HG02981 (cell line): ENCODE results near the gene TOB2.
A peak's percentile ranks its signal among the peaks of the same experiment; 100 is the strongest.
"Not testable (repeated sequence)": the region's sequence is repeated elsewhere in the genome, so short reads cannot be mapped to it uniquely, and the experiment has no call there.

Experiments used
- ATAC-seq: cut with Tn5 transposase; IDR thresholded peaks from one replicate; pipeline ENCODE4 v1.9.1; 2021; ENCODE audit warnings: mild to moderate bottlenecking, moderate library complexity; ENCODE audit not compliant: unreplicated experiment

The TOB2 gene

GRCh38 chr22:41431656-41432055, 14.9 kb downstream of the TOB2 start:
- ATAC-seq, result no peak

- no peak for ATAC-seq
Measured at GRCh38 chr22:41429951-41430332, 16.7 kb downstream of the TOB2 start.

- ATAC-seq, result no peak
Measured at GRCh38 chr22:41429232-41429950, 17.2 kb downstream of the TOB2 start.

GRCh38 chr22:41425660-41426365, 20.8 kb downstream of the TOB2 start:
- no peak for ATAC-seq

GRCh38 chr22:41418717-41419116, 27.9 kb downstream of the TOB2 start:
- no peak for ATAC-seq

GRCh38 chr22:41417622-41418390, 28.8 kb downstream of the TOB2 start:
- ATAC-seq, result no peak

GRCh38 chr22:41415554-41415953, 31.0 kb downstream of the TOB2 start:
- no peak for ATAC-seq

GRCh38 chr22:41411021-41411851, 35.4 kb downstream of the TOB2 start:
- ATAC-seq, result no peak

GRCh38 chr22:41410311-41410751, 36.3 kb downstream of the TOB2 start:
- no peak for ATAC-seq

- no peak for ATAC-seq
Measured at GRCh38 chr22:41408665-41409064, 37.9 kb downstream of the TOB2 start.

GRCh38 chr22:41407433-41407832, 39.2 kb downstream of the TOB2 start:
- ATAC-seq, result no peak

GRCh38 chr22:41406410-41406809, 40.2 kb downstream of the TOB2 start:
- no peak for ATAC-seq

- no peak for ATAC-seq
Measured at GRCh38 chr22:41405588-41405987, 41.0 kb downstream of the TOB2 start.

- peak; percentile 51 for ATAC-seq
Measured at GRCh38 chr22:41403532-41404318, 42.9 kb downstream of the TOB2 start.

GRCh38 chr22:41402851-41403250, 43.8 kb downstream of the TOB2 start:
- not testable (repeated sequence) for ATAC-seq

GRCh38 chr22:41401781-41402648, 44.6 kb downstream of the TOB2 start:
- ATAC-seq, result no peak

- no peak for ATAC-seq
Measured at GRCh38 chr22:41398921-41399320, 47.7 kb downstream of the TOB2 start.

GRCh38 chr22:41397143-41397811, 49.3 kb downstream of the TOB2 start:
- ATAC-seq, result no peak
